Measurements from ENCODE around the gene DUS2. TPM values are rescaled to one million over a fixed set of nuclear protein-coding genes. Genes with fewer than 3 reads are reported as not detected.
"Not testable (repeated sequence)": the region's sequence is repeated elsewhere in the genome, so short reads cannot be mapped to it uniquely, and the experiment has no call there.

DUS2 gene
- total and polyA plus RNA-seq, 7 donors = 3.4 to 15.1 (median 9.5) TPM

GRCh38 chr16:67992661-67993206 lies 30.4 kb upstream of the DUS2 start:
- WGBS, 3 donors = 71 to 75% (median 75%) methylated on average over 18 to 20 of the region's 20 CpGs
- DNase-seq (no peak), ATAC-seq (peak in 2 of 4 donors; percentile 0 to 7)
- Histone ChIP-seq H3K9me3 (no peaks in the 10 kb centered on the region), H3K4me3 (peak overlapping the region; percentile 64), H3K4me1 (peaks cover 50% of the 10 kb centered on the region), H3K36me3 (ENCODE audit: insufficient read depth in 1 of 2, low read depth in 1 of 2) (peaks cover 0 to 8% of the 10 kb centered on the region in 2 donors), H3K27me3 (ENCODE audit: insufficient read depth in 3 of 3, low read length in 2 of 3) (no peaks in the 10 kb centered on the region), H3K27ac (no peak overlapping the region)
- intact Hi-C loops (cut with DNase I) = loop anchor here (2.0 to 5.0 kb wide), 3 partner anchors 48 to 240 kb away; no protein-coding TSS in a partner anchor
- no peak for TF ChIP-seq CTCF (IDR thresholded peaks at IDR 0.05)

DNA sequence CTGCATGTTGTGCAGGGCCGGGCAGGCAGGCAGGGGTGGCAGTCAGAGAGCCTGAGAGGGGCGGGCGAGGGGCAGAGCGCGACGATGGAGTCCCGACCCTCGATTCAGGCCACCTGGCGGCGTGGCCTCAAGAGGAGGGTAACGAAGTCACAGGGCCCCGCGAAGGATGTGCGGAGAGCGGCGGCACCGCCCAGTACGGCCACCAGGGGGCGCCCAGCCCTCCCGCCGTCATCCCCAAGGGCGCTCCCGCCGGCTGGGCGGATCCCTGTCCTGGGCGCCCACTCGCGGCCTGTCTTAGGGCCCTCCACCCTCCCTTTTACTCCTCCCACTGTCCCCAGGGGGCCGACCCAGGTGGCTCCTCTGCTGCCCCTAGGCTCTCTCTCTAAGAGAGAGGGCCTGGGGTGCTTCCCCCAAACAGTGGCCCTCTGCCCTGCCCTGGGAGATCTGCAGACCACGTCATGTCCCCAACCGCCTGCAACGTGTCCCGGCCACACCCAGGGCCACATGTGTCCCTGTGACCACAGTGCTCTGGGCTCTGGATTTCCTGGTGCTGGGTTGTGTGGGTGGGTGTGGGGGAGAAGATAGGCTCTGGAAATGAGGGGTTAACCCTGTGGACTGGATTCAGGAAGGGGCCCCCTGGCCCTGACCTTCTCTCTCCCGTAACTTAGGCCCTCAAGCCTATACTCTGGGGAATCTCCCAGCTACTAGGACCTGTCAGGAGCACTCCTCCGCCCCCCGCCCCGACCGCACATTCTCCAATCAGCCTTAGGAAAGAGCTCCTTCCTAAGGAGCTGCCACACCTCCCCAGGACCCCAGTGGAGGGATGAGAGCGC lies 29.7 kb upstream of the DUS2 start:
- H3K4me1 ChIP-seq = peaks cover 46% of the 10 kb centered on the region
- TF ChIP-seq CTCF (IDR thresholded peaks at IDR 0.05) = peak; percentile 100
- peaks cover 0 to 8% of the 10 kb centered on the region in 2 donors for H3K36me3 ChIP-seq (ENCODE audit: insufficient read depth in 1 of 2, low read depth in 1 of 2)
- H3K4me3 ChIP-seq = peak overlapping the region; percentile 64
- no peaks in the 10 kb centered on the region for H3K9me3 ChIP-seq
- ATAC-seq (peak; percentile 74 to 85 (median 80)), DNase-seq (peak; percentile 85 to 93)
- H3K27ac ChIP-seq = peak overlapping the region; percentile 81
- intact Hi-C loops (cut with DNase I) = loop anchor here (2.0 to 5.0 kb wide), 3 partner anchors 47 to 239 kb away; no protein-coding TSS in a partner anchor
- H3K27me3 ChIP-seq (ENCODE audit: insufficient read depth in 3 of 3, low read length in 2 of 3) = no peaks in the 10 kb centered on the region
- WGBS, 3 donors = 13 to 24% (median 18%) methylated on average over 20 to 39 of the region's 39 CpGs

- not testable (repeated sequence) for DNase-seq; ATAC-seq; H3K36me3 ChIP-seq (ENCODE audit: insufficient read depth in 1 of 2, low read depth in 1 of 2); H3K27me3 ChIP-seq (ENCODE audit: insufficient read depth in 3 of 3, low read length in 2 of 3); H3K9me3 ChIP-seq
- intact Hi-C loops (cut with DNase I) = loop anchor here (5.0 kb wide), 2 partner anchors 68 to 238 kb away; no protein-coding TSS in a partner anchor
- H3K4me3 ChIP-seq = peak overlapping the region; percentile 64
- 67 to 91% (median 76%) methylated on average over 2 to 5 of the region's 6 CpGs for WGBS, 3 donors
- peaks cover 40% of the 10 kb centered on the region for H3K4me1 ChIP-seq
- peak overlapping the region; percentile 81 for H3K27ac ChIP-seq
Observed at GRCh38 chr16:67994040-67994408, 29.1 kb upstream of the DUS2 start.

- Histone ChIP-seq H3K36me3 (ENCODE audit: insufficient read depth in 1 of 2, low read depth in 1 of 2) (peaks cover 0 to 8% of the 10 kb centered on the region in 2 donors), H3K4me1 (peaks cover 28% of the 10 kb centered on the region), H3K27ac (no peak overlapping the region), H3K4me3 (no peak overlapping the region), H3K27me3 (ENCODE audit: insufficient read depth in 3 of 3, low read length in 2 of 3) (no peaks in the 10 kb centered on the region), H3K9me3 (no peaks in the 10 kb centered on the region)
- ATAC-seq (no peak), DNase-seq (no peak)
- TF ChIP-seq CTCF (IDR thresholded peaks at IDR 0.05) = no peak
- intact Hi-C loops (cut with DNase I) = no loop called here
- WGBS, 3 donors = 79 to 85% (median 83%) methylated on average over 5 of the region's 5 CpGs
Observed at GRCh38 chr16:67995423-67995822, 27.7 kb upstream of the DUS2 start.

DNA sequence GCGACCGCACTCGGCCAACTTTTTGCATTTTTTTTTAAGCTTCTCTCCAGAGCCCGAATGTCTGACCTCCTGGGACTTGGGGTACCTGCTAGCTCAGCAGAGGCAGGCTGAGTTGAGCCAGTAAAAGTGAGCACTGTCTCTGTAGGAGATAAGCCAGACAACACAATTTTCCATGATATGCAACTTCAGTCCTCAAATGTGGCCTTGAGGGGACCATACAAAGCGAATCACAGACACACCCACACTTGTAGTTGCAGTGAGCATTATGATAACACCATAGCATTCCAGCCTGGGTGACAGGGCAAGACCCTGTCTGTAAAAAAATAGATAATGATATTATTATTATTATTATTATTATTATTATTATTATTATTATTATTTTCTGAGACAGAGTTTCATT lies 26.4 kb upstream of the DUS2 start:
- TF ChIP-seq CTCF (IDR thresholded peaks at IDR 0.05) = no peak
- no peaks in the 10 kb centered on the region for H3K27me3 ChIP-seq (ENCODE audit: insufficient read depth in 3 of 3, low read length in 2 of 3)
- H3K9me3 ChIP-seq = no peaks in the 10 kb centered on the region
- H3K4me1 ChIP-seq = peaks cover 15% of the 10 kb centered on the region
- H3K4me3 ChIP-seq = no peak overlapping the region
- ATAC-seq (no peak), DNase-seq (no peak)
- H3K36me3 ChIP-seq (ENCODE audit: insufficient read depth in 1 of 2, low read depth in 1 of 2) = peaks cover 0 to under 1% of the 10 kb centered on the region in 2 donors
- H3K27ac ChIP-seq = no peak overlapping the region
- 85 to 92% (median 88%) methylated on average over 5 of the region's 5 CpGs for WGBS, 3 donors
- intact Hi-C loops (cut with DNase I) = no loop called here

DNA sequence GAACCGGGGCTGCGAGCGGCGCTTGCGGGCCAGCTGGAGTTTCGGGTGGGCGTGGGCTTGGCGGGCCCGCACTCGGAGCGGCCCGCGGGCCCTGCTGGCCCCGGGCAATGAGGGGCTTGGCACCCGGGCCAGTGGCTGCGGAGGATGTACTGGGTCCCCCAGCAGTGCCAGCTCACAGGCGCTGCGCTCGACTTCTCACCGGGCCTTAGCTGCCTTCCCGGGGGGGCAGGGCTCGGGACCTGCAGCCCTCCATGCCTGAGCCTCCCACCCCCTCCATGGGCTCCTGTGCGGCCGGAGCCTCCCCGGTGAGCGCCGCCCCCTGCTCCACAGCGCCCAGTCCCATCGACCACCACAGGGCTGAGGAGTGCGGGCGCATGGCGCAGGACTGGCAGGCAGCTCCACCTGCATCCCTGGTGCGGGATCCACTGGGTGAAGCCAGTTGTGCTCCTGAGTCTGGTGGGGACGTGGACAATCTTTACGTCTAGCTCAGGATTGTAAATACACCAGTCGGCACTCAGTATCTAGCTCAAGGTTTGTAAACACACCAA lies 24.8 kb upstream of the DUS2 start:
- H3K4me1 ChIP-seq; H3K27ac ChIP-seq; ATAC-seq; H3K36me3 ChIP-seq (ENCODE audit: insufficient read depth in 1 of 2, low read depth in 1 of 2); intact Hi-C loops (cut with DNase I); H3K27me3 ChIP-seq (ENCODE audit: insufficient read depth in 3 of 3, low read length in 2 of 3); H3K4me3 ChIP-seq; DNase-seq; H3K9me3 ChIP-seq: not testable (repeated sequence)
- 91 to 96% (median 92%) methylated on average over 25 to 36 of the region's 36 CpGs for WGBS, 3 donors

Data from psoas muscle (tissue), 8 donors.